ENCODE results near the gene SAYSD1. TPM values are rescaled to one million over a fixed set of nuclear protein-coding genes. Genes with fewer than 3 reads are reported as not detected.

SAYSD1 gene
- total RNA-seq, 1 experiment from 2014 or later: 12.2 TPM

DNA sequence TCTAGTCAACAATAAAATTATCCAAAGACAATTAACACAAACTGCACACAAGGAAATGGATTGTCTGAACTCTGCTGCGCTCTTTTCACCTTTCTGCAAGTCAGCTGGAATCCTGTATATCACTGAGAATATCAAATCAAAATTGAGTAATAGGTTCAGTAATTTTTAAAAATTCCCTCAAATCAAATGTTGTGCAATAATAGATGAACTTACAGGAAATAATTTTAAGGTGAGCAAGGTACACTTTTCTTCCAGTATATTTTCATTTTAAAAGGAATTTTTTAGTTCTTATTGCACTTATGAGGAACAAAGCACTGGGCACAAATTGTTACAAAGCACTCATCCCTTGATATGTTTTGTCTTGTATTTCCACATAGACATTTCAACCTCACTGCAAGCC lies 1.2 kb downstream of the SAYSD1 start:
- BruUV-seq (replicated peaks): TSS peak; percentile 43
- Histone ChIP-seq H3K4me2 (ENCODE audit: low read length) (peak overlapping the region; percentile 89), H3K4me1 (ENCODE audit: insufficient read depth, low read length) (peaks cover 9% of the 10 kb centered on the region; the same call in 1 of the 2 replicates), H3K27me3 (ENCODE audit: low read length) (no peaks in the 10 kb centered on the region), H4K20me1 (ENCODE audit: low read length) (no peaks in the 10 kb centered on the region), H3K9me2 (replicated peaks; ENCODE audit: low read length) (no peaks in the 10 kb centered on the region), H3K27ac (ENCODE audit: low read length) (no peak overlapping the region), H3F3A (ENCODE audit: low read length, unreplicated experiment) (no peaks in the 10 kb centered on the region), H2AFZ (ENCODE audit: low read length) (peak overlapping the region; percentile 99; the same call in 1 of the 2 replicates), H3K36me3 (ENCODE audit: low read depth, low read length) (no peaks in the 10 kb centered on the region), H3K79me2 (ENCODE audit: low read length) (no peaks in the 10 kb centered on the region), H3K9me3 (ENCODE audit: low read length) (no peaks in the 10 kb centered on the region), H3K4me3 (ENCODE audit: low read length) (peak overlapping the region; percentile 81), H3K9ac (ENCODE audit: low read length) (0 out of 2 replicates have a peak overlapping the region, but pooled peaks have one; percentile 79)
- DNase-seq: no peak
- TF ChIP-seq EZH2phosphoT487 (IDR thresholded peaks at IDR 0.05; ENCODE audit: borderline replicate concordance, low read length): no peak
- ChIA-PET POLR2A (ENCODE audit: unreplicated experiment) (interaction anchor here (0.6 kb wide), 1 partner anchor 25 kb away, joined by 4 read pairs; no protein-coding TSS in a partner anchor), CTCF (no interaction called here)
- no peak for ATAC-seq
- intact Hi-C loops (cut with micrococcal nuclease): no loop called here

DNA sequence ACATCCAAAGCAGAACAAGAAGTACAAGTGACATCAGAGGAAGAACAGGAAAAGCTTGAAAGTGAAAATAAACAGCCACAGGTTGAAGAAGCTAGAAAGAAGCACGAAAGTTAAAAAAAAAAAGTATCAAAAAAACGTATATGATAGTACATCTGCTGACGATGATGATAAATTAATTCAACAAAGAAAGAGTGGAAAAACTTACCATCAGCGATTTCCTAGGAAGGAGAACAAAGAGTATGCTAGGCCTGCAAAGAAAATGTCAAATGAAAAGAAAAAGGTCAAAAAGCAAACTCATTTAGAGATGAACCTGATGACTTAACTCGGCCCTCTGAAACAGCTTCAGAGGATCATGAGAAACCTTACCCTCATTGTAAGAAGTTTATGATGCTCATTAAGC lies 3.7 kb downstream of the SAYSD1 start:
- intact Hi-C loops (cut with micrococcal nuclease): no loop called here
- BruUV-seq (replicated peaks): no TSS peak
- H2AFZ ChIP-seq (ENCODE audit: low read length): no peak overlapping the region
- no peak overlapping the region for H3K27ac ChIP-seq (ENCODE audit: low read length)
- no peak for DNase-seq
- no peaks in the 10 kb centered on the region for H4K20me1 ChIP-seq (ENCODE audit: low read length)
- no peaks in the 10 kb centered on the region for H3K9me3 ChIP-seq (ENCODE audit: low read length)
- H3K9ac ChIP-seq (ENCODE audit: low read length): no peak overlapping the region
- H3K4me2 ChIP-seq (ENCODE audit: low read length): no peak overlapping the region
- H3K4me3 ChIP-seq (ENCODE audit: low read length): no peak overlapping the region
- H3F3A ChIP-seq (ENCODE audit: low read length, unreplicated experiment): no peaks in the 10 kb centered on the region
- peaks cover 9% of the 10 kb centered on the region; the same call in 1 of the 2 replicates for H3K4me1 ChIP-seq (ENCODE audit: insufficient read depth, low read length)
- no peaks in the 10 kb centered on the region for H3K9me2 ChIP-seq (replicated peaks; ENCODE audit: low read length)
- H3K36me3 ChIP-seq (ENCODE audit: low read depth, low read length): no peaks in the 10 kb centered on the region
- no peak for ATAC-seq
- H3K27me3 ChIP-seq (ENCODE audit: low read length): no peaks in the 10 kb centered on the region
- POLR2A ChIA-PET (ENCODE audit: unreplicated experiment): no interaction called here
- CTCF ChIA-PET: no interaction called here
- H3K79me2 ChIP-seq (ENCODE audit: low read length): no peaks in the 10 kb centered on the region
- TF ChIP-seq EZH2phosphoT487 (IDR thresholded peaks at IDR 0.05; ENCODE audit: borderline replicate concordance, low read length): no peak

DNA sequence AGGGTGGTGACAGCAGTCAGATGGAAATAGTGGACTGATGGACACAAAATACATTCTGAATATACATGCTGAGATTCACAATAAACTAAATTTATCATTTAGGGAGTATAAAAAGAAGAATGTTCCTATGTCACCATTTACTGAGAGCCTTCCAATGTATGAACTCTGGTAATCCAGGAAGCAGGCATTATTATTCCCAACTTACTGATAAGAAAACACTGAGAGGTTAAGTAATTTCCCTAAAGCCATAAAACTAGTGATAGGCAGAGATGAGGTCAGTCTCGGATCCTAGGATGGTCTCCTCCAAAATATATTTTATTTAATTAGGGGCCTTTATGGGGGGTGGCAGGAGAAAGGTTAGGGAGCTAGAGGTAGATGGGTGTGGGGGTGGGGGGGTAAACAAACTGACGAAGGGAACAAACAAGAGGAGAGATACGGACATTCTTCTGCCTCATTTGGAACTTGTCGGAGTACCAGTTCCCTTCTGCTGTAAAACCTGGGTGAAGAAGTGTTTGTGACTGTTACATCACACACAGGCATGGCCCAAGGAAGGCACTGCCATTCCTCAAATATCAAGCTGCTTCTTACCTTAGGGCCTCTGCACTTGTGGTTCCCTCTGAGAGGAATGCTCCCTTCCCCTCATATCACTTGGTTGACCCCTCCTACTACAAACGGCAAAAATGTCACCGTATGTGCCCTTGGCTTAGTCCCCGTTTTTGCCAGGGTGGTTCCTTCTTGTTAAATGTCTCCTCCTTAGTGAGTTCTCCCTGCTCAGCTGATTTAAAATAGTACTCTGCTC lies 6.7 kb downstream of the SAYSD1 start:
- TF ChIP-seq EZH2 (IDR thresholded peaks at IDR 0.05; ENCODE audit: low read length, unreplicated experiment) (no peak), EZH2phosphoT487 (IDR thresholded peaks at IDR 0.05; ENCODE audit: borderline replicate concordance, low read length) (no peak)
- TF ChIP-seq, protein P1, sequence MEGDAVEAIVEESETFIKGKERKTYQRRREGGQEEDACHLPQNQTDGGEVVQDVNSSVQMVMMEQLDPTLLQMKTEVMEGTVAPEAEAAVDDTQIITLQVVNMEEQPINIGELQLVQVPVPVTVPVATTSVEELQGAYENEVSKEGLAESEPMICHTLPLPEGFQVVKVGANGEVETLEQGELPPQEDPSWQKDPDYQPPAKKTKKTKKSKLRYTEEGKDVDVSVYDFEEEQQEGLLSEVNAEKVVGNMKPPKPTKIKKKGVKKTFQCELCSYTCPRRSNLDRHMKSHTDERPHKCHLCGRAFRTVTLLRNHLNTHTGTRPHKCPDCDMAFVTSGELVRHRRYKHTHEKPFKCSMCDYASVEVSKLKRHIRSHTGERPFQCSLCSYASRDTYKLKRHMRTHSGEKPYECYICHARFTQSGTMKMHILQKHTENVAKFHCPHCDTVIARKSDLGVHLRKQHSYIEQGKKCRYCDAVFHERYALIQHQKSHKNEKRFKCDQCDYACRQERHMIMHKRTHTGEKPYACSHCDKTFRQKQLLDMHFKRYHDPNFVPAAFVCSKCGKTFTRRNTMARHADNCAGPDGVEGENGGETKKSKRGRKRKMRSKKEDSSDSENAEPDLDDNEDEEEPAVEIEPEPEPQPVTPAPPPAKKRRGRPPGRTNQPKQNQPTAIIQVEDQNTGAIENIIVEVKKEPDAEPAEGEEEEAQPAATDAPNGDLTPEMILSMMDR (conservative IDR thresholded peaks at IDR 0.05; ENCODE audit: low read depth, low read length): no peak
- no peaks in the 10 kb centered on the region for H3K9me2 ChIP-seq (replicated peaks; ENCODE audit: low read length)
- H2AFZ ChIP-seq (ENCODE audit: low read length): no peak overlapping the region
- DNase-seq: no peak
- no peak overlapping the region for H3K4me3 ChIP-seq (ENCODE audit: low read length)
- BruUV-seq (replicated peaks): no TSS peak
- intact Hi-C loops (cut with micrococcal nuclease): no loop called here
- ChIA-PET CTCF (no interaction called here), POLR2A (ENCODE audit: unreplicated experiment) (no interaction called here)
- no peak overlapping the region for H3K9ac ChIP-seq (ENCODE audit: low read length)
- no peaks in the 10 kb centered on the region for H4K20me1 ChIP-seq (ENCODE audit: low read length)
- H3K36me3 ChIP-seq (ENCODE audit: low read depth, low read length): no peaks in the 10 kb centered on the region
- ATAC-seq: no peak
- no peaks in the 10 kb centered on the region for H3F3A ChIP-seq (ENCODE audit: low read length, unreplicated experiment)
- H3K27ac ChIP-seq (ENCODE audit: low read length): no peak overlapping the region
- no peaks in the 10 kb centered on the region for H3K4me1 ChIP-seq (ENCODE audit: insufficient read depth, low read length)
- H3K4me2 ChIP-seq (ENCODE audit: low read length): no peak overlapping the region
- no peaks in the 10 kb centered on the region for H3K27me3 ChIP-seq (ENCODE audit: low read length)
- H3K79me2 ChIP-seq (ENCODE audit: low read length): no peaks in the 10 kb centered on the region
- no peaks in the 10 kb centered on the region for H3K9me3 ChIP-seq (ENCODE audit: low read length)
